Calu3 (cell line): ENCODE measurements around the gene TMPRSS15. TPM values are rescaled to one million over a fixed set of nuclear protein-coding genes. Genes with fewer than 3 reads are reported as not detected.

ENCODE experiments used
- BruUV-seq: library from RNA; stranded (reverse); fragments of 400-500 nt; replicated peaks from 2 replicates; lab custom pipeline; 2021; lab: Mats Ljungman, UMichigan
- CTCF ChIA-PET: fragments of 300-600 bp; sonication (Branson Sonifier 250); formaldehyde crosslinking; loops from one replicate; lab custom pipeline; 2022; ENCODE audit warnings: antibody characterized with exemption; lab: Charles Lee
- DNase-seq: peaks from one replicate; pipeline ENCODE4 v3.0.0; 2022
- H3K27ac Mint-ChIP-seq: one replicate; pipeline ENCODE4 v1.8.0; 2022; ENCODE audit warnings: mixed read lengths; ENCODE audit not compliant: unreplicated experiment
- H3K27me3 Mint-ChIP-seq: one replicate; pipeline ENCODE4 v1.8.0; 2022; ENCODE audit warnings: mixed read lengths; ENCODE audit not compliant: unreplicated experiment
- H3K36me3 Mint-ChIP-seq: one replicate; pipeline ENCODE4 v1.8.0; 2022; ENCODE audit warnings: mild to moderate bottlenecking, moderate library complexity, mixed read lengths; ENCODE audit not compliant: insufficient read depth, unreplicated experiment
- H3K4me1 Mint-ChIP-seq: one replicate; pipeline ENCODE4 v1.8.0; 2022; ENCODE audit warnings: mild to moderate bottlenecking, low read depth, mixed read lengths; ENCODE audit not compliant: unreplicated experiment
- H3K4me3 Mint-ChIP-seq: one replicate; pipeline ENCODE4 v1.8.0; 2022; ENCODE audit warnings: mild to moderate bottlenecking, low read depth, moderate library complexity, mixed read lengths; ENCODE audit not compliant: unreplicated experiment
- H3K9me3 Mint-ChIP-seq: one replicate; pipeline ENCODE4 v1.8.0; 2022; ENCODE audit warnings: low read depth, mixed read lengths; ENCODE audit not compliant: unreplicated experiment
- CTCF ChIP-seq: fragments of 200-600 bp; IDR thresholded peaks from one replicate; pipeline ENCODE4 v1.8.0; 2022; ENCODE audit warnings: antibody characterized with exemption; ENCODE audit not compliant: unreplicated experiment
- intact Hi-C: fragments of 100-400 bp; cut with micrococcal nuclease; formaldehyde crosslinking; loops from one replicate; pipeline ENCODE4 v1.10.0; 2022; ENCODE audit not compliant: unreplicated experiment
- total RNA-seq: library from RNA; stranded (reverse); gene quantifications from 2 replicates; pipeline ENCODE4 v1.2.3, GENCODE V29; 2022

The TMPRSS15 gene
- total RNA-seq, 1 experiment from 2014 or later = not detected

DNA sequence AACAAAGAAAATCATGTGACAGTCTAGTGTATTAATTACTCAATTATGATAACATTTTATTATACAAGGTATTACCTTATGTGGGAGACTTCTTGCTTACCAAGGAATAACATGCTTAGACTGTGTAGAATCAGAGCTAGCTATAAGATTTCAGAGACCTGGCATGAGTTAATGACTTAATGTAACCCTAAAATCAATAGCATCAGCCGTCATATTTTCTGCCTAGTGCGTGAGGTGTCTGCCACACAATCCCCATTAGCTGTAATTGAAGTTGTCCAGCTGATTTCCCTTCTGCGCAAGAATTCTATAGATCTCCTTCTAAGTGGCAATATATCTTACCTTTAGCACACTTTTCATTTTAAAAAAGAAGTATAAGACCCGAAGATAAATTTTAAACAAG lies 130.2 kb downstream of the TMPRSS15 start:
- no peaks in the 10 kb centered on the region for H3K4me1 Mint-ChIP-seq
- no peak overlapping the region for H3K27ac Mint-ChIP-seq
- BruUV-seq = no TSS peak
- intact Hi-C loops = no loop called here
- H3K9me3 Mint-ChIP-seq = peaks cover 4% of the 10 kb centered on the region
- no peak overlapping the region for H3K4me3 Mint-ChIP-seq
- TF ChIP-seq CTCF = no peak
- H3K27me3 Mint-ChIP-seq = no peaks in the 10 kb centered on the region
- CTCF ChIA-PET = no interaction called here
- DNase-seq = no peak
- H3K36me3 Mint-ChIP-seq = no peaks in the 10 kb centered on the region

- intact Hi-C loops = no loop called here
- no peak for DNase-seq
- no peak overlapping the region for H3K27ac Mint-ChIP-seq
Measured at GRCh38 chr21:18269856-18270255, 133.7 kb downstream of the TMPRSS15 start.

GRCh38 chr21:18268906-18269305 lies 134.7 kb downstream of the TMPRSS15 start:
- BruUV-seq = no TSS peak
- Mint-ChIP-seq H3K27ac (no peak overlapping the region), H3K9me3 (peaks cover 4% of the 10 kb centered on the region), H3K27me3 (no peaks in the 10 kb centered on the region), H3K36me3 (no peaks in the 10 kb centered on the region), H3K4me3 (no peak overlapping the region), H3K4me1 (no peaks in the 10 kb centered on the region)
- CTCF ChIA-PET = no interaction called here
- intact Hi-C loops = no loop called here
- TF ChIP-seq CTCF = no peak
- no peak for DNase-seq

More at GRCh38 chr21:18269856-18270255, 133.7 kb downstream of the TMPRSS15 start:
- CTCF ChIA-PET = no interaction called here
- BruUV-seq = no TSS peak
- Mint-ChIP-seq H3K4me3 (no peak overlapping the region), H3K9me3 (peaks cover 4% of the 10 kb centered on the region), H3K4me1 (no peaks in the 10 kb centered on the region), H3K36me3 (no peaks in the 10 kb centered on the region), H3K27me3 (no peaks in the 10 kb centered on the region)
- no peak for TF ChIP-seq CTCF

- intact Hi-C loops = no loop called here
- DNase-seq = no peak
- no peak for TF ChIP-seq CTCF
- CTCF ChIA-PET = no interaction called here
- H3K27me3 Mint-ChIP-seq = no peaks in the 10 kb centered on the region
- H3K4me3 Mint-ChIP-seq = no peak overlapping the region
- BruUV-seq = no TSS peak
- H3K9me3 Mint-ChIP-seq = peaks cover 4% of the 10 kb centered on the region
- no peaks in the 10 kb centered on the region for H3K4me1 Mint-ChIP-seq
- H3K27ac Mint-ChIP-seq = no peak overlapping the region
- no peaks in the 10 kb centered on the region for H3K36me3 Mint-ChIP-seq
Measured at GRCh38 chr21:18267496-18267895, 136.1 kb downstream of the TMPRSS15 start.
